COLO829 (cell line): ENCODE results near the gene ABI3BP.
A peak's percentile ranks its signal among the peaks of the same experiment; 100 is the strongest.

ENCODE experiments used
- DNase-seq: peaks from one replicate; pipeline ENCODE4 v3.0.0; 2012; ENCODE audit warnings: low spot score

The ABI3BP gene

GRCh38 chr3:100882571-100882984, 110.6 kb downstream of the ABI3BP start:
- no peak for DNase-seq

- DNase-seq, result no peak
These were observed 112.4 kb downstream of the ABI3BP start for GRCh38 chr3:100880845-100881244.

- no peak for DNase-seq
These were observed 113.1 kb downstream of the ABI3BP start for GRCh38 chr3:100880072-100880471.

- no peak for DNase-seq
These were observed 113.9 kb downstream of the ABI3BP start for GRCh38 chr3:100879195-100879810.

GRCh38 chr3:100877286-100877685, 115.9 kb downstream of the ABI3BP start:
- DNase-seq, result no peak

GRCh38 chr3:100875239-100875638, 118.0 kb downstream of the ABI3BP start:
- DNase-seq, result peak; percentile 34

- DNase-seq, result no peak
These were observed 119.6 kb downstream of the ABI3BP start for GRCh38 chr3:100873611-100874010.

GRCh38 chr3:100871306-100871705, 121.9 kb downstream of the ABI3BP start:
- DNase-seq, result no peak

GRCh38 chr3:100869787-100870186, 123.4 kb downstream of the ABI3BP start:
- DNase-seq, result no peak

- no peak for DNase-seq
These were observed 124.3 kb downstream of the ABI3BP start for GRCh38 chr3:100868894-100869293.

- DNase-seq, result no peak
These were observed 125.1 kb downstream of the ABI3BP start for GRCh38 chr3:100868096-100868495.

- DNase-seq, result no peak
These were observed 127.8 kb downstream of the ABI3BP start for GRCh38 chr3:100865442-100865841.

- no peak for DNase-seq
These were observed 128.6 kb downstream of the ABI3BP start for GRCh38 chr3:100864471-100865250.

- no peak for DNase-seq
These were observed 135.4 kb downstream of the ABI3BP start for GRCh38 chr3:100857863-100858262.

- no peak for DNase-seq
These were observed 136.4 kb downstream of the ABI3BP start for GRCh38 chr3:100856821-100857220.

GRCh38 chr3:100852840-100853239, 140.4 kb downstream of the ABI3BP start:
- DNase-seq, result no peak

- DNase-seq, result no peak
These were observed 142.5 kb downstream of the ABI3BP start for GRCh38 chr3:100850701-100851100.

- DNase-seq, result no peak
These were observed 143.1 kb downstream of the ABI3BP start for GRCh38 chr3:100850156-100850555.

GRCh38 chr3:100844063-100844936, 148.9 kb downstream of the ABI3BP start:
- no peak for DNase-seq

- no peak for DNase-seq
These were observed 155.1 kb downstream of the ABI3BP start for GRCh38 chr3:100838157-100838556.

GRCh38 chr3:100836661-100837060, 156.6 kb downstream of the ABI3BP start:
- DNase-seq, result no peak

- DNase-seq, result no peak
These were observed 158.9 kb downstream of the ABI3BP start for GRCh38 chr3:100834332-100834731.

GRCh38 chr3:100833483-100833882, 159.7 kb downstream of the ABI3BP start:
- DNase-seq, result peak; percentile 97
